NOMO-1 (cell line): ENCODE measurements around the gene KBTBD8.

ENCODE experiments used
- DNase-seq, 2 experiments: peaks; one replicate each; lab custom pipeline; 2025; ENCODE audit not compliant: unreplicated experiment in 2 of 2; lab: John Stamatoyannopoulos, UW

The KBTBD8 gene

DNA sequence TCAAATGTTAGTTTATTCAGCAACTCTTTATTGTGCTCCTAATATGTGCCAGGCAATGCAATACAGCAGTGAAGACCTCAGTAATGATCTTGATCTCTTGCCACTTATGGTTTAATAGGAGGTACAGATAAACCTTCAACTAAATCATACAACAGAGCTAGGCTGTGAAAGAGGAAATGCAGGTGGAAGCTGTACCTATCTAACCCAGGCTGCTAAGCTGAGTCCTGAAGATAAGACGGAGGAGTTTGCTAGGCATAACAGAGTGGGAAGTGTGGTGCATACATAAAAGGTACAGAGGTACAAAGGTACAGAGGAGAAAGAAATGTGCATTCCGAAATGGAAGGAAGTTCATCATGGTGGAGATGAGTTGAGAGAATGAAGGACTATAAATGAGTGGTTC, 35.0 kb downstream of the KBTBD8 start:
- DNase-seq = no peak

GRCh38 chr3:67034371-67034770, 36.3 kb downstream of the KBTBD8 start:
- peak; percentile 8 to 26 for DNase-seq

DNA sequence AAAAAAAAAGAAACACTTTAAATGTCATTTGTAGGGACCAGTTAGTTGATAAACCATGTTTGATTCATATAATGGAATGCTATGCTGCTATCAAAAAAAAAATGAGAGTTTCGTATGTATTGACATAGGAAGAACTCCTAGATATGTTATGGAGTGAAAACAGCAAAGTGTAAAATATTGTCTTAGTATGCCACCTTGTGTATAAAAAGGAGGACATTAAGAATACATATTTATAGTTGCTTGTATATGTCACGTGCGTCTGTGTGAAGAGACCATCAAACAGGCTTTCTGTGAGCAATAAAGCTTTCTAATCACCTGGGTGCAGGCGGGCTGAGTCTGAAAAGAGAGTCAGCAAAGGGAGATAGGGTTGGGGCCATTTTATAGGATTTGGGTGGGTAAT, 39.5 kb downstream of the KBTBD8 start:
- DNase-seq = peak in 1 of 2 experiments; percentile 27

GRCh38 chr3:67044295-67044694, 46.2 kb downstream of the KBTBD8 start:
- no peak for DNase-seq

GRCh38 chr3:67044955-67045354, 46.8 kb downstream of the KBTBD8 start:
- DNase-seq = no peak

- no peak for DNase-seq
Measured at GRCh38 chr3:67045711-67046465, 47.8 kb downstream of the KBTBD8 start.

DNA sequence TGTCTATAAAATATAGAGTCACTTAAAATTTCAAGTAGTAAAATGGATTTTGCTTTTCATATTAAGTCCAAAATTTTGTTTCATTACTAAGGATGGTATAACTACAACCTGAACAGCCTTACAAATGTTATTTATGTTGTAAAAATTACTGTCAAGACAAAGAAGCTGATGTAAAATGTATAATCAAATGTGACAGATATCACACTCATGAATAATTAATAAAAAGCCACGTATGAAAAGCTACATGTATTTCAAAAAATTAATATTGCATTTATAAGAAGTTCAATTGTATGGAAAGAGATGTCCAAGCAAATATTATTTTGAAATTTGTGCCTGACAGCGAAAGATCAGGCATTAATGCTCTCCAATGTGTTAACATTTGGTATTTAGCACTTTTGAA, 48.9 kb downstream of the KBTBD8 start:
- no peak for DNase-seq

- peak; percentile 58 to 95 for DNase-seq
Measured at GRCh38 chr3:67048067-67048714, 50.1 kb downstream of the KBTBD8 start.

DNA sequence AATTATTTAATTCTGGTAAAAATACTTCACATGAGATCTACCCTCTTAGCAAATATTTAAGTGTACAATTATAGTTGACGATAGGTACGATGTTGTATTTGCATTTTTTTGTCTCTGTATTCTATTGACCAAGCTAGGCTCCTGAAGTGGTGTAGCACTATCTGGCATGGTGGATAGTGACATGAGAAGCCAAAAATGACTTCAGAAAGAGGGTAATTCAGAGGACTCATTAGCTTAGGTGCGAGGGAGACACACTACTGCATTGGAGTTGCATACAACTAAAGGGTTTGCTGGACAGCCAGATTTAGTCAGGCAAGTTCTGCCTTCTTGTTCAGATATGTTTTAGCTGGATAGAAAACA, 50.6 kb downstream of the KBTBD8 start:
- no peak for DNase-seq

- DNase-seq = no peak
Measured at GRCh38 chr3:67059443-67059842, 61.3 kb downstream of the KBTBD8 start.
